Measurements from ENCODE around the gene RNU1-2.
"Not testable (repeated sequence)": the region's sequence is repeated elsewhere in the genome, so short reads cannot be mapped to it uniquely, and the experiment has no call there.

The RNU1-2 gene

DNA sequence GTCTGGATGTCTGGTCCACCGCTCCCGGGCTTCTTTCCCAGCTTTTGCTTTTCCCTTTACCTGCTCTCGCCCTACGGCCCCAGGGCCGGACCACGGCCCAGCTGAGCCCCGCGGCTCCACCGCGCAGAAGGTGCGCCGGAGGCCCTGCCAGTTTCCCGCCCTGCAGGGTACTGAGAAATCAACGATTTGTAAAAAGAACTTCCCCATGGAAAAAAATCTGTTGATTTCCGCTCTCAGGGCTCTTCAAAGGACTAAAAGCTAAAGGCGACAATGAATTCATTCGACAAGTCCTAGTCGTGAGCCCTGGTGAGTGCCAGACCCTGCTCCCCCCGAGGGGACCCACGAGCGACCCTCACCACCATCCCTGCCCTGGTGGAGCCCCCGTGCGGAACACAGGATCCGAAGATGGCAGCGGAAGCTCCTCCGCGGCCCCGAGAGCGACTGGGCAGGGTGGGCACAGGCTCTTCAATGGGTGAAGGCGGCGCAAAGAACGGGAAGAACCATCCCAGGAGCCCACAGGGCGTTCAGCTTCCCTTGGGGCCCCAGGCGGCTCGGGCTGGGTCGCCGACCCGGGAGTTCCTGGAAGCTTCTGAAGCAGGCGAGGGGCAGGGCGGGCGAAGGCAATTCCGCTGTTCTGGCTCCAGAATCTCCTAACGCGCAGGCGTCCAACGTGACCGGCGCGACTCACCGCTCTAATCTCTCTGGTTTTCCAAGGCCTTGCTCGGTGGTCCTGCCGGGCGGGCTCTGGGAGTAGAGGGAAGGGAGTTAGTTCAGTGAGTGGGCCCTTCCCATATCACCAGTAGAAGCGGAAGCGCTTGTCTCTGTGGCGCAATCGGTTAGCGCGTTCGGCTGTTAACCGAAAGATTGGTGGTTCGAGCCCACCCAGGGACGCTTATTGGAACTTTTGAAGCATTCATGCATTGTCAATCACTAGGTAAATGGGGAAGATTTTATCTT, 6.6 kb upstream of the RNU1-2 start:
- peak; percentile 43 for DNase-seq (ENCODE audit: low spot score)

DNA sequence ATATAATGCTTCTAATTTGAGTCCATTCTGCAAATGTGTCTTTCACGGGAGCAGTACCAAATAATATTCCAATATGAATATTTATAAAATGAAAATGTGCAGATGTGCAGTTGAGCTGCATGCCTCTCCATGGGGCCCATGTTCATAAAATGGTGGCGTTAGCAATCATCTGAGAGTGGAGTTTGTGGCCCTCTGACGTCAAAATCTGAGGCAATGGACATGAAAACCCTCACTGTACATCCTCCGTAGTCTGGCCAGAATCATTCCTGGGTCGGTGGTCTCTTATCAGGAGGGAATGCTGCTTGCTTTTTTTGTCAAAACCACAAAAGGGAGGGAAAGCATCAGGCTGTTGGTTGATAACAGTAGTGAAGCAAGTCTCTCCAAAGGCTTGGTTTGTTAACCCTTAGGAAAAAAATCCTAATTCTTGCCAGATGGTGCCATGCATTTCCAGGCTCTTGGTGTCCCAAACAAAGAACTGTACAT, 5.2 kb upstream of the RNU1-2 start:
- DNase-seq (ENCODE audit: low spot score): not testable (repeated sequence)

DNA sequence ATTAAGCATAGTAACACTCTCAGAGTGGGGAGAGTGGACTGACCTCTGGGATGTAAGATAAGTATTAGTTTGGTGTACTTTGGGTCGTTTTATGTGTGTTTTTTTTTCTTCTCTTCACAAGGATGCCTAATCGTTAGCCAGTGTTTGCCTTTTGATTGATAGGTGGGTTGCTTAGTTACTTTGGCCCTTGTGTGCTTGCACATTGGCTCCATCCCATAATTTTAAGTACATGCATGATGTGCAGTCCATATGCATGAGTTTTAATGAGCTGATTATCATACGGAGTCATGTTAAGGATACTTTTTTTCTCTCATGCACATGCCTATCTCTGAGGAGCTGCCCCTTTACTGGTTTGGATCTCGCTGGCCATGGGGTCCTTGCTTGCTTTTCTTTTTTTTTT, 4.7 kb upstream of the RNU1-2 start:
- not testable (repeated sequence) for DNase-seq (ENCODE audit: low spot score)

DNA sequence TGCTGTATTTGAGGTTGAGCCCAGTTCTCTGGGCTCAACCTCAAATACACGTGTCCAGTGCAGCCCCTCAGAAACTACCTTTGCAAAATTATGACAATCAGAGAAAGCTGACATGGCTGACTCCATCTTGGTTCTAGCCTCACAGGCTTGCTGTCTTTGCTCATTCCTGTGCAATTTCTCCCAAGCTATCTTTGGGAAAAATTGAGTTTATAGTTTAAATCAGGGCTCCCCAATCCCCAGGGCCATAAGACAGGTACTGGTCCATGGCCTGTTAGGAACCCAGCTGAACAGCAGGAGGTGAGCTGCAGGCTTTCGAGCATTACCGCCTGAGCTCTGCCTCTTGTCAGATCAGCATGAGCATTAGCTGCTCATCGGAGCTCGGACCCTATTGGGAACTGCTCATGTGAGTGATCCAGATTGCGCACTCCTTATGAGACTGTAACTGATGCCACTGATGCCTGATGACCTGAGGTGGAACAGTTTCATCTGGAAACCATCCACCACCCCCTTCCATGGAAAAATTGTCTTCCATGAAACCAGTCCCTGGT, 2.7 kb upstream of the RNU1-2 start:
- DNase-seq (ENCODE audit: low spot score): not testable (repeated sequence)

DNA sequence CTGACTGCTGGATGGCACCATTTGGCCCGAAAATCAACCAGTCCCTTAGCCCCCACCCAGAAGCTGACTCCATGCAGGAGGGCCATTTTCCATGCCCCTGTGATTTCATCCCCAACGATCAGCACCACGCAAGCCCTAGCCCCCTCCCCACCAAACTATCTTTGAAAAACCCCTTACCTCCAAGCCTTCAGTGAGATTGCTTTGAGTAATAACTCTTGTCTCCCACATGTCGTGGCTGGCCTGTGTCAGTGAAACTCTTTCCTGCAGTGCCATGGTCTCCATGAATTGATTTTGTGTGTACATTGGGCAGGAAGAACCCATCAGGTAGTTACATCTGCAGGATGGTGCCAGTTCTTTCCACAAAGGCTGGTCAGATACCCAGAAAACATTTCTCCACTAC, 2.0 kb upstream of the RNU1-2 start:
- not testable (repeated sequence) for DNase-seq (ENCODE audit: low spot score)

DNA sequence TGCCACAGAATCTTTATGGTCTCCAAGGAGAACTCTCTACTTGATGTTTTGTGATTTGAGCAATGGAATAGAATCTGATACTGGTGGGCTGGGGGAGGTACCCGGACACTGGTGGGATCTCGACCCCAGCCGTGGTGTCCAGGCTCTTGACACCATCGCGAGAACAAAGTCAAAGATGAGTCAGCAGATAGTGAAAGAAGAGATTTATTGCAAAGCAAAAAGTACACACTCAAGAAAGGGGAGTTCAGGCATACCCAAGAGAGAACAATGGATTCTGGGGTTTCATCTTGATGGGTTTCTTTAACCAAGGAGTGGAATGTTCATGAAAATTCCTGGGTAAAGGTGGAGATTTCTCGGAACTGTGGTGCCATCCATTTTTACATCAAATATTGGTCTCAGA, 1.4 kb upstream of the RNU1-2 start:
- DNase-seq (ENCODE audit: low spot score): not testable (repeated sequence)

DNA sequence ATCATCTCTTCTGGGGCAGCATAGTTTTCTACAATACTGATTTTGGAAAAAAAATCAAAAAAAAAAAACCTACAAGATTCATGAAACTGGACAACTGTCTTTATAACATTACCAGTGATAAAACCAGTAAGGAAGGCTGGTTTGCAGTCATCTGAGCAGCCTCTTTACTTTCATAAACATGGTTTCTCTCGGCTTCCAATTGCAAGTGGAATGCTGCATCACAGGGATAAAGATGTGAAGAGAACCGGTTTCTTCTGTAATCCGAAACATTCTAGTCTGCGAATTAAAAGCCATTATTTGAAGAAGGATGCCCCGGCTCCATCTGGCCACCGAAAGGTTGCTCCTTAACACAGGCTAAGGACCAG, 565 bp upstream of the RNU1-2 start:
- not testable (repeated sequence) for DNase-seq (ENCODE audit: low spot score)

DNA sequence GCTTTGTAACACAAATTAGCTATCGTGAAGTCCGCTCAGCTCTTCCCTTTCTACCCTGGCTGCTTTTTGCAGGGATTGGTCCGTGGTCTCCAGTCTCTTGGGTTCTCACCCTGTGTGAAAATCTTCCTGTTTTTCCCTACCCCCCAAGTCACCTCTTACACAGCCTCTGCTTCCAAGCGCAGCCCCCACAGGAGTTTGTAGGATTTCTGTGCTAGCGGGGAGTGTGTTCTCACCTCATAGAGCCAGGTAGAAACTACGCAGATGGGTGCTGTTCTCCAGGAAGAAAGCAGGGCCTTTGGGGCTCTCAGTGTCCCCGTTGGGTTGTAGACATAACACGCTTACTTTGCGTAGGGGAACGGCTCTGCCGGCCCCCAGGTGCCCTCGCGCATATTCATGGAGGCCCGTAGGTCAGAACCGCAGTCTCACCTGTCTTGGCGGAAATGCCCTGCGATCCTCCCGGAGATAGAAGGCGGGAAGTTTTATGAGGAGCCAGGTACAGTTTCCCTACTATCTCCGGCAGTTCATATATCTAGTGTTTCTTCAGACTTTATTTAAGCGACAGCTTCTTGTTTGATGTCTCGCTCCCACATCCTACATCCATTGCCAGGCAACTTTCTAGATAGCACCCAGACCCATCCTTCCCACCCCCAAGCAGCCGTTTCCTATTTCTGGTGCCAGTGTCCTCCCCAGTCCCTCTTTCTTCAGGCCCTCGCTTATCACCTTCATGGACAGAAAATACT, 706 bp downstream of the RNU1-2 start:
- DNase-seq (ENCODE audit: low spot score): not testable (repeated sequence)

DNA sequence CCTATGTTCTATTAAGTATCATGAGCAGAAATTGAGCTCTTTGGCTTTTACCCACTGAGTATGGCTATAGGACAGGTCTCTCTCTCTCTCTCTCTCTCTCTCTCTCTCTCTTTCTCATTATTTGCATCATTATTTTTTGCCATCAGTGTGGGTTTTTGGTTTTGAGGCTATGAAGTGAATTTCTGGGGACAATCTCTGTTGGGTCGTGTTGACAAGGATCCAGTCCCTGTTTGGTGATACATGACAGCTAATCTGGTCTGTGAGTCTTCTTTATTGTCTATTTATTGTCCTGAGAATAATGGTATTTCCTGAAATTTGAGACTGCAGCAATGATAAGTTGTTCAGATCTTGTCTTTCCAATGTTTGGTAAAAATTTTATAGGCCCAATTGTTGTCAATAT, 1.9 kb downstream of the RNU1-2 start:
- not testable (repeated sequence) for DNase-seq (ENCODE audit: low spot score)

DNA sequence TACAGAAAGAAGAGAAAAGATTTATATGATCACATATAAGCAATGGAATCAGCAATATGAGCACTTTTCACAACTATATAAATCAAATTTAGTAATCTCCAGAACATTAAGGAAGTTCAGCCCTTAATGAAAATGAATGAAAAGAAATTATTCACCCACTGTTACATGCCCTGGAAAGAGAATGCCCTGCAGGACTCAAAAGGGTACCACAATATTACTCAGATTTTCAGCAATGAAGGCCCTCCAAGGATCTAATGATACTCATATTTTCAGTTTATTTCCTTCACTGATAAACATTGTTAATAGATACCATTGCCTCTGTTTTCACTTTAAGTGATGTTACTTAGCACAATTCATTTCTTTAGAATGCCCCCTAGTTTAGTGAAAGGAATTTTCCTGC, 2.5 kb downstream of the RNU1-2 start:
- not testable (repeated sequence) for DNase-seq (ENCODE audit: low spot score)

DNA sequence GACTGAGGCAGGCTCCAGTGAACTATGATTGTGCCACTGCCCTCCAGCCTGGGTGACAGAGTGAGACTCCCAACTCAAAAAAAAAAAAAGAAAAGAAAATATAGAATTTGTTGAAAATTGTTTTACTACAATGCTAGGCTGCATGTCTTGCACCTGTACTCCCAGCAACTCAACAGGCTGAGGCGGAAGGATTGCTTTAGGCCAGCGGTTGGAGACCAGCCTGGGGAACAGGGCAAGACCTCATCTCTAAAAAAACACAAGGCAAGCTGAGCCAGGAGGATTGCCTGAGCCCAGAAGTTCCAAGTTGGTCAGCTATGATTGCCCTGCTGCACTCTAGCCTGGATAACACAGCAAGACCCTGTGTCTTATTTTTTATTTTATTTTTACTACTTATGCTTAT, 3.2 kb downstream of the RNU1-2 start:
- not testable (repeated sequence) for DNase-seq (ENCODE audit: low spot score)

DNA sequence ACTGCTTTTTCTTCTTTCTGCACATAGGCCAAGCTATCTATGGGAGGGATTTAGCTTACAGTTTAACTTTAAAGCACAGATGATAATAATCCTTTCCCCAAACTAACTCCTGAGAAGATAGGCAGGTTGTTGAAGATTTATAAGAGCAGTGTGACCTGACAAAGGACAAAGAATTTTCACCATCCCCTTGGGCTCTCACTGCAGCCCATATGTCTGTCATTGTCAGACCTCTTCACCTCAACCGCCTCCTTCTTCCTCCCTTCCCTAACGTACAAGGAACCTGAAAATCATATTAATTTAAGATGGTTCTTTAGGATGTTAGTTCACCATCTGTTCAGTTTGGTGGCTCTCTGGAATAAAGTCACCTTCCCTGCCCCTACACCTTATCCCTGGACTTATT, 5.0 kb downstream of the RNU1-2 start:
- no peak for DNase-seq (ENCODE audit: low spot score)

DNA sequence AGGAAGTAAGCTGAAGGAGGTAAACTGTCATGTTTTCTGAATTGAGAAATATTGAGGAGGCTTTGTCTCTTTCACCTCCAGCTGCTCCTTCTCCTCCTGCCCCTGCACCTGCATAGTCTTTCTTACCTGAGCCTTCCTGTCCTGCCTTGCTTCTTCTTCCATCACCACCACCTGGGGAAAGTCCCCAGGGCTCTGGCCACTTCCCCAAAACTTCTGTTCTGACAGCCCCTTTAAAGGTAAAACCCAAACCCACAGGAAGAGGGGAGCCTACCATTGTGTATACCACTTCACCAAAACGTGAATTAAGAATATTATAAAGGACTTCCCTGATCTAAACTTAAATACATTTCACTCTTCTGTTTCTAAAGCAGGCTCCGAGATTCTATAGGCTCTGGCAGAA, 5.6 kb downstream of the RNU1-2 start:
- not testable (repeated sequence) for DNase-seq (ENCODE audit: low spot score)

DNA sequence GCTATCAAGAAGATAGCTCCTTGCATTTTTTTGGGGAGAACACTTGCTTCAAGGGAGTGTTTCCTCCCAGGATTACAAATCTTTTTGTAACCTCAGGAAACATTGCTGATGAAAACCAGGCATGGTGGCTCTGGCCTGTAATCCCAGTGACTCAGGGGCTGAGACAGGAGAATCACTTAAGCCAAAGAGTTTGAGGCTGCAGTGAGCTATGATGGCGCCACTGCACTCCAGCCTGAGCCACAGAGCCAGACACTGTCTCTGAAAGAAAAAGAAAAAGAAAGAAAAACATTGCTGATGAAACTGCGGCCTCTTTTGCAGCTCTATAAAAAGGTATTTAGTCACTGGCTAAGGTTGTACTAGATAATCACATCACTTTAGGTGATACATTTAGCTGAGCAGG, 7.3 kb downstream of the RNU1-2 start:
- DNase-seq (ENCODE audit: low spot score): no peak

DNA sequence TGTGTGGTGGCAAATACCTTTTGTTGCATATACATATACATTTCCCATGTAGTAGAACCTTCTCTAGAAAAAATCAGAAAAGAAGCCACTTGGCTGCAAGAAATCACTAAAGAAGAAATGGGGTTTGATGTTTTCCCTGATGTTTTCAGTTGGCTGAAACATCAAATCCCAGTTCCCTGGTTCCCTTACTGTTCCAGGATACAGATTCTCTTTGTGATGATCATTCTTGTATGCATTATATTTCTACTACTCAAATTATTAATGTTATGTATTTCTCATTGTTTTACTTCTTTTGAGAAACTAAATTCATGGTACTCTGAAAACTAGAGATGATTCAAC, 7.6 kb downstream of the RNU1-2 start:
- DNase-seq (ENCODE audit: low spot score): no peak

DNA sequence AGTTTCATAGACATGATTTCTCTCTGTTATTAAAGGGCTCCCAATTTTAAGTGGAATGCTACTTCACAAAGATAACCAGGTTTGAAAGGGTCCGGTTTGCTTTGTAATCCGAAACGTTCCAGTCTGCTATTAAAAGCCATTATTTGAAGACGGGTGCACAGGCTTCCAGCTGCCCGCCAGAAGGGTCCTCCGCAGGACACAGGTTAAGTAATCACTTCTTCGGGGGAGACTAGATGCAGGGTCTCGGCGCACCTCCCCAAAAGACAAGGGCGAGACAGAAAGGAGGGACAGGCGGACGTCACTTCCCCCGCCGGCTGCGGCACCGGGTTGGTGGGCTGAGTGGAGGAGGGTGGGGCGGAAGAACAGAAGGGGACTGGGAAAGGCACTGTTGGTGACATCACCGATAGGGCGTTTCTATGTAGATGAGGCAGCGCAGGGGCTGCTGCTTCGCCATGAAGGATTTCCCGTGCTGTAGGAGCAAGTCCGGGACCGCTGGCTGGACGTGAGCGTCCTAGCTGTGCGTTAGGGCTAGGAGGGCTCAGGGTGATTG, 8.9 kb downstream of the RNU1-2 start:
- peak; percentile 98 for DNase-seq (ENCODE audit: low spot score)

DNA sequence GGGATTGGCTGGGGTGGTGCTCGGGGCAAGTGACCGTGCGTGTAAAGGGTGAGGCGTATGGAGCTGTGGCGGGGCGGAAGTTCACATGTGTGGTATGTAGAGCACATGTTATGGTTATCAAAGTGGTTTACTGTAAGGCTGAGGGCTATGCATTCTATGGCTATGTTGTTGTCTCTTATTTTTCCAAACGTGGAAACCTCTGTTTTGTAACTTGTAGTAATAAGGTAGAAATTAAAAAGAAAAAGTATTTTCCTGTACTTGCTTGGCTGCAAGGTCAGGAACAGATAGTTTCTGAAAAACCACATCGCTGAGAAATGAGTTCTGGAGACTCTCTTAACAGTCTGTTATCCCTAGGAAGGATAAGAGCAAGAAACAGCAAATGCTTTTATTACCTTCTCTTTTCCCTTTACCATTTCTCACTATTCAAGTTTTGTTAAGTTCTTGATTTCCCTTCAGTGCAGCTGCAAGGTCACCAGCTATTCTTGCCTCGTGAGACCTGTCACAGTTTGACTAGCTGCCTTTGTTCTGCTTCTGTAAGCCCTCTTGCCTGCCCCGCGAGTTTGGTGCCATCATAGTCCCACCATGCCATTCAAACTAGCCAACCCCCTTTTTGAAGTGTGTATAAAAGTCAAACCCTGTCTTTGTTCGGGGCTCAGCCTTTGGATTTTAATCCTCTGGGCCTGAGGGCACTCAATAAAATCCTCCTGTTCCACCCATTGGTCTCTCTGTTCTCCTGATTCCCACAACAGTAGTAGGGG, 9.5 kb downstream of the RNU1-2 start:
- DNase-seq (ENCODE audit: low spot score): peak; percentile 63

DNA sequence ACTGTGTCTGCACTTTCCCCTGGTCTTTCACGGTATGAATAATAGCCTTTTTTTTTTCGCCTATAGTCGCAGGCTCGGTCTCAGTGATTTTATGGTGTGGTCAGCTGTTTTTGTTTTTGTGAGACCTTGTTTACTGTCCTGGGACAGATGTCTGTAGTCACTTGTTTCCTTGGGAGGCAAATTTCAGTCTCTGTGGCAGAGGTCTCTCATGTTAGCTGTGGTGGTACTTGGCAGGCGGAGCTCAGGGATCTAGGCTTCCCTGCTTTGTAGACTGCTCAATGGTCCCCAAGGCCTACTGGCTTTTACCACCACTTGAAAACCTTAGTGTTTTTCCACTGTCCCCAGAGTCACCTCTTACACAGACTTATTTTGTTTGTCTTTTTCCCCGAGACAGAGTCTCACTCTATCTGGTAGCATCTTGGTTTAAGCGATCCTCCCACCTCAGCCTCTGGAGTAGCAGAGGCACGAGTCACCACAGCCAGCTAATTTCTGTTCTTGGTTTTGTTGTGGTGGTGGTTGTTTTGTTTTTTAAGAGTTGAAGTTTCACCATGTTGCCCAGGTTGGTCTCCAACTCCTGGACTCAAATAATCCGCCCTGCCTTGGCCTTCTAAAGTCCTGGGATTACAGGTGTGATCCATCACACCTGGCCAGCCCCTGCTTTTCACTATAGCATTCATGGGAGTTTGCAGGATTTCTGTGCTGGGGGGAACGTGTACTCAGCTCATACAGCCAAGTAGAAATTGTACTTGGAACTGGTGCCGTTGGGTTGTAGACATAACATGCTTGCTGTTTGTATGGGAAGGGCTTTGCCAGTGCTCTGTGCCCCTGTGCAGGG, 10.3 kb downstream of the RNU1-2 start:
- DNase-seq (ENCODE audit: low spot score): no peak

DNA sequence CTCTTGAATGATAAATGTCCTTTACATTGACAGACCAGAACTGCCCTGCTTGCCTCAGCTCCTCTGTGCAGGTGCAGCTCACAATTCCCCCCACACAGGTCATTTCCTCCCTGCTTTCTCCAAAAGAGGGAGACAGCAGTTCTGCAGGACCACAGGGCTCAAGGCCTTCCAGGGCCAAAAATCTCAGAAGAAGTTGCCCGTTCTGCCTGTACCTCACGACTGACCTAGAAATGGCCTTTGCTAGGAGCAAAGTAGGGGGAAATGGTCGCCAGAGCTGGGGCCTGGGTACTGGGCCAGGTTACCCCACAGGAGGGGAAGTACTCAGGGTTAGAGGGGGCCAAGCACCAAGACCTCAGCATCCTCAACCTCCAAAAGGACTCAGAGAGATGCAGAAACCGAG, 11.1 kb downstream of the RNU1-2 start:
- no peak for DNase-seq (ENCODE audit: low spot score)

DNA sequence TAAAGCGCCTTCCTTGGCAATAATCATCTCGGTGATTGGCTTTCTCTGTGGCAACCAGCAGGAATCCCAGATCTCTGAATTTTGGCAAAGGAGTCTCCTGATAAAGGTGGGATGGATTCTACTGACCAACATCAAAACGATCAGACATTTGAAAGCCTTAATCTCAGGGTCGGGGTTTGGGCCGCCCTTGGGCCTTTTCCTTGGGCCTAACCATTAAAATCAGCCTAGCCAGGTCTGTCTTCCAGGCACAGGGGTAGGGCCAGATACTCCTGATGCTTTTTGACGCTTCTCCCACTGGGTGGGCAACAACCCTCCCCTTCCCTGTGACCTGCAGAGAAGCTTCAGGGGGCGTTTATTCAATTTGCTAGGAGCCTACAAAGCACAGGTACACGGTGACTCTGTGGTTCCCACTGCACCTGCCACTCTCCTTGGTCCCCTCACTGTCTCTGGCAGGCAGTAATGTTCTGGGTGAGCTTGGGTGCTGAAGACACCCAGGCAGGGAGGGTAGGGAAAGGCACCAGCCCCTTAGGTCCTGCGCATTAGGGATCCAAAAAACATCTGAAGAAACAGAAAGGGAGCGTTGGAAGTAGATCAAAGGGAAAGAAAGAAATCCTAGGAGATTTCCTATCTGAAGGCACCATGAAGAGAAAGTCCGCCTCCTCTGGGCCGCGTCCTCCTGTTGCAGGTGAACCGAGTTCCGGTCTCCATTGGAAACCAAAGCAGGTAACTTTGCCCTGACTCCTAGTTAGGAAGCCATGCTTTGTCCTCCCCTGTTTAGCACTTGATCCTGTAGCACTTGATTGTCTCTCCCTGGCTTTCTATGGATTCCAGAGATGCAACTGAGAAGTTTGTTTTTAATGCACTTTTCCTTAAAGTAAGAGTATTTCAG, 12.3 kb downstream of the RNU1-2 start:
- no peak for DNase-seq (ENCODE audit: low spot score)

Data from germinal center (tissue), 1 donor.